GM19043 (cell line): ENCODE results near the gene GRIA4.
"Not testable (repeated sequence)": the region's sequence is repeated elsewhere in the genome, so short reads cannot be mapped to it uniquely, and the experiment has no call there.

Source experiments
- ATAC-seq: cut with Tn5 transposase; IDR thresholded peaks from one replicate; pipeline ENCODE4 v1.9.1; 2021; ENCODE audit warnings: low read depth; ENCODE audit not compliant: unreplicated experiment

The GRIA4 gene

DNA sequence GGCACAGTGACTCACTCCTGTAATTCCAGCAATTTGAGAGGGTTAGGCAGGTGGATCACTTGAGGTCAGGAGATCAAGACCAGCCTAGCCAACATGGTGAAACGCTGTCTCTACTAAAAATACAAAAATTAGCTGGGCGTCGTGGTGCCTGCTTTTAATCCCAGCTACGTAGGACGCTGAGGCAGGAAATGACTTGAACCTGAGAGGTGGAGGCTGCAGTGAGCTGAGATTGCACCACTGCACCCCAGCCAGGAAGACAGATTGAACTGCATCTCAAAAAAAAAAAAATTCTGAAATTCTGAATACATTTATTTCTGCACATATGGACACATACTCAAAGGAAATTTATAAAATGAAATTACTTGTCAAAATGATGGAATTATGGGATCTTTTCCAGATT, 103.2 kb downstream of the GRIA4 start:
- no peak for ATAC-seq

DNA sequence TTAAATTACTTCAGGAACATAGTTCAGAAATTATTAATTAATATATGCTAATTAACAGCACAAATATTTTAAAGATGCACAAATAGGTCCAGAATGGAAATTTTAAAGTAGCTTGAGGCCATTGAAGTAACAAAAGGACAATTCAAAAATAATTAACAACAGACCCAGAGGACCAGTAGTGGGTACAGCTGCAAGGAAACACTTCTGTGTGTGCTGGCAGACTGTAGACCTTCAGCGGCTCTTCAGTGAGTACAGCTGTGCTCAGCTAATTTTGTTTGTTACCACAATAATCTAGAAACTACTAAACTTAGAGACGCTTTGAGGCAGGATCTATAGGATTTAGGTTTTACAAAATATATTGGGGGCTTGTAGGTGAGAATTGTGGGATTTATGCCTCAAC, 103.8 kb downstream of the GRIA4 start:
- no peak for ATAC-seq

DNA sequence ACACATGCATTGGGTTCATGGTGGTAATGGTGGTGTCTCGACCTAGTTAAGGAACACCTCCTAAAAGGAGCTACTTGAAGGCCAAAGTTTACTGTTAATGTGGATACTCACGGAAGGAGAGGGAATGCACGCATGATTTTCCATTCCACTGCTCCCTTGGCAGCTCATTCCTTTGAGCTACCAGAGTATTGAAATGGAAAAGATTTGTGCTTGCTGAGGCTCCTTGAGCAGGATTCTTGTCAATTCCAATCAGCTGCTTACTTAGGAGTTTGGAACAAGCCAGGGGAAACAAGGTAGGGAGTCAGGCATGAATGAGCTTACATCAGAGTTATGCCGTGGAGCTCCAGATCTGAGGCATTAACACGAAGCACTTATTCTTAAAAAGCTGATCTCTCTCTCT, 108.8 kb downstream of the GRIA4 start:
- no peak for ATAC-seq

DNA sequence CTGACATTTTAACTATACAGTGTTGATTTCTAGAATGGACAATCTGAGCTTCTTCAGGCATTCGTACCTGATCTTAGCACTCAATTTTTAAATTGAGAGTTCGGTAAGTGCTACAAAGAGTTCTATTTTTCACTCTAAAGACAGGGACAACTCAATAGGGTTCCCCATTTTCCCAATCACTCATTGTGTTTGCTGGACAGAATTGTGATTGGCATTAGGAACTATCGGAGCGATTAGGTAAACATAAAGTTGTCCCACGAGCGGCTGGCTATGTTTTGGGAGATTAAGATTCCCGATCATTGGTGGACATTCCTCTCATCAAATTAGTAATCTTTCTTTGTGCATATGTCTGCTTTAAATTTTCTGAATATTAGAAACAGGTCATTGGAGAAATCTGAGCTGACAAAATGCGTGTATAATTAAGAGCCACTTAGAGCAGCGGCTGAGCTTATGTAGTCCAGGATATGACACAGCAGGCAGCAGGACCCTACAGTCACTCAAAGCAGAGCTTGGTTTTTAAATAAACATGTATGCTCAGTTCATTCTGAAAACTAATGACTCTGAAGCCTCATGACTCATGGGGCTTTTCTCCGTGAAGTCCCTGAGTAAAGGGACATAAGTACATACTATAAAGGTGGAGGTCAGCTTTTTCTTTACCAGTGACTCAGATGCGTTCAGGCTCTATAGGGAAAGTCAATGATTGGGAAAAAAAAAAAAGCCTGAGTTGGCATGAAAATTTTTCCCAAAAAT, 109.4 kb downstream of the GRIA4 start:
- ATAC-seq = peak; percentile 78

DNA sequence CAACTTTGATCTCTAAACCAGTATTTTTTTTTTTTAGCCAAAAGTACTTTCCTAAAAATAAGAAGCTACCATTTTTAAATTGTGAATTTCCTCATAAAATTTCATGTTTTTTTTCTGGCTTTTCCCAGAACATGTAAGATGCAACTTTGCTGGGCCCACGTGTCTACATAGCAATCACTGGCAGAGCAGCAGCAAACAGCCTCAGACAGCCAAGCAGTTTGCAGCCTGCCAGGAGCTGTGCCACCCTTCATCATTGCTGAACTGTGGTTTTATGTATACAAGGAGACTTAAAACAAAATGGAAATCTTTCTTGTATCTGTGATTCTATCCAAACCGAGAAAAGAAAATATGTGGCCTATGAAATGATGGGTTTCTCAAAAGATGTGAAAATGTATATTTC, 110.2 kb downstream of the GRIA4 start:
- no peak for ATAC-seq

DNA sequence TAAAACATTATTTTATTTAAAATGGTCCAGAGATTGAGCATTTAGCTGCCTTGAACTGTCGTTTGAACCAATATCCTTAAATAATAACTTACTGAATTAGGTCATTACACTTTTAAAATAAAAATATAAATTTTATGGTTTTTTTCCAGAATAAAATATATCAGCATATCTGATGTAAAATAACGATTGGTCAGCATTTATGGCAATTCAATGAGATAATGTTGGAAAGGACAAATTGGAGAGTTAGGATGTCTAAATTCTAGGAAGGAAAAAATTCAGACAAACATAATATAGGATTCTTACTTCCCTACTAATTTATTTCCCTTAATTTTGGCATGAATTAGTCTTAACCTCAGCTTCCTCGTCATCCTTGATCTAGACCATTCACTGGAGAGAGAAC, 113.4 kb downstream of the GRIA4 start:
- no peak for ATAC-seq

DNA sequence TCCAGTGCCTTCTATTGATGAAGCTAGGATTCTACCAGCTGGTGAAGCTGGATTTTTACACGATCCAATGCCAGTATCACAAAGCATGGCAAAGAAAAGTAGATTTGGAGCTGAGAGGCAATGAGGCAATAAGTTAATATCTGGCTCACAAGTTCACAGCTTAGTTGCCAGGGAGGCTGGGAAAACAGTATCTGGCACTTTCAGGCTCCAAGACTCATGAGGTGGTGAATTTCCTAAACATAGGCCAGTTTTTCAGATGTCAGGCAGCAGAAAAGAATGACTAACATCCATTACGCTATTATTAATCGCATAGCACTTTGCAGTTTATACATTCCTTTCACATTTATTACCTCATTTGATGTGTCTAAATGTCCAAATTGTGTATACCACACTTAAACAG, 122.7 kb downstream of the GRIA4 start:
- ATAC-seq = no peak

DNA sequence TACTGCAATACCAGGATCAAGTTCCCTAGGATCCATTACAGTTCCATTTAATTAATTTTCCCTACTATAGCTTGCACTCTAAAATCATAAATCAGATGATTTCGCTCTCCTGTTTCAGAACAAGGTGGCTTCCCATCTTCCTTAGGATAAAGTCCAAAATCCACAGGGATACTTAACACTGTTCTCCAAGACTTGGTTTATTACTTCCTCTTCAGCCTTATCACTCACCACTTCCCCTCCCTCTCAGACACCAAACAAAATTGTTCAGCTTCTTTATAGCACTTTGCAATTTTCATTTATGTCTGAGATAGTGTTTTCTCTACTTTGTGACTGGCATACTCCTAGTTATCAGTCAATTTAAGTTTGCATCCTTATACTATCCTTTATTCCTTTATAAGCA, 124.6 kb downstream of the GRIA4 start:
- ATAC-seq = no peak

DNA sequence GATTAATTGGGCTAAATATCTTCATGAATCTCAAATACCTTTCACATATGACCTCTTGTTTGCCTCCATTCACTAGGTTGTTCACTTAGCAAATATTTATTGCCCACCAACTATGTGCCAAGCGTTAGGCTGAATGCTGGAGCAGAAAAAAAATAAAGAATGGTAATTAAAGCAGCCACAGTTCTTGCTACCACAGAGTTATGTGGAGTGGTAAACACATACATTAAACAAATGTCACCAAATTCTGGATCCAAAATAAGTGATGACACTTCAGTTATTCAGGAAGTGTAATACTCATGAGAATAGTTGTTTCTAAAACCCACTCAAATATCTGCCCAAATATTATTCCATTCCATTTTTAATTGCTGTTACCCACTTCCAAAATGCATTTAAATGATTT, 128.4 kb downstream of the GRIA4 start:
- ATAC-seq = no peak

DNA sequence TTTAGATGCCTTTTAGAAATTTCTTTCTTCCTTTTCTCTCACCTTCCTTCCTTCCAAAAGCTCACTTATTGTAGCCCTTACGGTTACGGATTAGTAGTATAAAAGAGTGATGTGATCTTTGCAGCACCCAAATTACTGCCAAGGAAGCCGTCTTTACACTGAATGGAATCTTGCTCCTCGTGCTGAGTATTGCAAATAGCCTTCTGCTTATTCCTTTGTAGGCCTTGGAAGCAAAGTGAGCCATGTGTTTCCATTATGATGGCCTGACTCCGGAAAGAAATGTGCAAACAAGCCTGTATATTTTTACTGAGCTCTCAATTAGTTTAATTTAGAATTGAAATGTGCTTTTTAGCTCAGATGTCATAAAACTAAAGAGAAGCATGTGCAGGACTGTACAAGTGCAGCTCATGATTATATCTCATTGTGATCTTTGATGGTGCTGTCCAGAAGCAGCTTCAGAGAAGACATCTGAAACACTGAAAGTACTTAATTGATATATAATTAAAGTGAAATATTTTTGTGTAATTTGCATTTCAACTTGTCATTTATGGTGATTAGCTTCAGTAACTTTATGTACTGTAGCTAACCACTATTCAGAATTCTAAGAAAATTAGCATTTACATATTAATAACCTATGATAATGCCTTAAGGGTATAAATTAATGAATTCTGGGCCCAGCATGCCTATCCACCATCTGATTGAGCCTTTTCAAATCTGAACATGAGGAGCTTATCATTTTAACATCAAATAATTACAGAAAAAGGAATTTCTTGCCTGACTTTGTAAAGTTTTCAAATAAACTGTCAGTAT, 129.3 kb downstream of the GRIA4 start:
- no peak for ATAC-seq

DNA sequence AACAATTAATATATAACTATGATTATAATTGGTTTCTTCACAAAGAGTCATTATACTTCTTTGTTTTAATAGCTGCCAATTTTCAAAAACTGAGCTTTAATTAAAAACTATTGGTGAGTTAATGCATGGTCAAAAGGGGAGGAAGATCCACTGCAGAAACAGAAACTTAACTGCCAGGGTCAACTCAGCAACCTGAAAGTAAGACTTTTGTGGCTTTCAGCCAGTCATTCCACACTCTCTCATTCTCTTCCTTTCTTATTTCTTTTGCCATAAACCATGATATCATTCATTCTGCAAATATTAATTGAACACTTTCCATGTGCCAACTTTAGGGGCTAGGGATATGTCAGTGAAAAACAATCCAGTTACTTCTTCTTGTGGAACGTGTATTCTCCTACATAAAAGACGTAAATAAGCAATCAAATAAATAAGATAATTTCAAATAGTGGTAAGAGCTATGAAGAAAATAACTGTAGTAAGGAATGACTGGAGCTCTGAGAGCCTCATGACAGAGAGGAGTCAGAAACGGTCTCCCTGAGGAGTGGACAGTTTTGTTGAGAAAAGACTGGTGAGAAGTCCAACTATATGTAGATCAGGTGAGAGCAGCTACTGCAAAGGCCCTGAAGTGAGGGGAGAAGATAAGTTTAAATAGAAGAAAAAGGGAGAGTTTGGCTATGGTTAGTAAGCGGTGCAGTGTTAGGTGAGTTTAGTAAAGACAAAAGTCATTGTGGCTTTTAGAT, 130.5 kb downstream of the GRIA4 start:
- ATAC-seq = peak; percentile 95

DNA sequence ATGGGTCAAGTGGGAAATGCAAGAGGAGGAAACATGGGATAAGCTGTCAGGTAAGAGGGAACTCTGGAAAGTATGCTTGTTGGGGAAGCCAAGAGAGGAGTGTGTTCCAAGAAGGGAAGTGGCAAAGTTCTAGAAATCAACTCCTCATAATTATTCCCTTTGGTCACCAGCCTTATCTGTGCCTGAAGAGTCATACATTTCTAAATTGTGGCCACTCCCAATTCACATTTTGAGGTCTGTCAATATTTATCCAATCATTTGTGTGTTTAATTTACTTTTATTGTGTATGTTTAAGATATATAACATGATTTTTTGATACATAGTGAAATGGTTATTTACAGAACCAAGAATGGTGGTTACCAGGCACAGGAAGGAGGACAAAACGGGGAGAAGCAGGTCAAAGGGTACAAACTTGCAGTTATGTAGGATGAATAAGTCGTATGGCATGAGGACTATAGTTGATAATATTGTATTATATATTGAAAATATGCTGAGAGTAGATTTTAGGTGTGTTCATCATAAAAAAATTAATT, 131.7 kb downstream of the GRIA4 start:
- ATAC-seq = no peak

DNA sequence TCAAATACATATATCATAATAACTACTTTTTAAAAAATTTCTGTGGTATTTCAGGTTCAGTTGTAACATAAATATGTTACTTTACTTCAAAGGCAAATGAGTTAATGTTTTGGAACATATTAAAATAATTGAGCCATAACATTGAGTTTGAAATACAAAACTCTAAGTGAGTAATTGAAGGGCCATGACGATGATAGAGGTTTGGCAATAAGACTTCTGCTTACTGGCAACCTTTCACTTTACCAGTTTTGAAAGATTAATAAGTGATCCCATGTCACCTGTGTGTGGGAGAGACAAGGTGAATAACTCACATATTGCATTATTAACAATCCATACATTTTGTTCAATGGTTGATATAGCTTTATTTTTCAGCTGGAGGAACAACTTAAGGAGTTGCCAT, 144.4 kb downstream of the GRIA4 start:
- ATAC-seq = no peak

DNA sequence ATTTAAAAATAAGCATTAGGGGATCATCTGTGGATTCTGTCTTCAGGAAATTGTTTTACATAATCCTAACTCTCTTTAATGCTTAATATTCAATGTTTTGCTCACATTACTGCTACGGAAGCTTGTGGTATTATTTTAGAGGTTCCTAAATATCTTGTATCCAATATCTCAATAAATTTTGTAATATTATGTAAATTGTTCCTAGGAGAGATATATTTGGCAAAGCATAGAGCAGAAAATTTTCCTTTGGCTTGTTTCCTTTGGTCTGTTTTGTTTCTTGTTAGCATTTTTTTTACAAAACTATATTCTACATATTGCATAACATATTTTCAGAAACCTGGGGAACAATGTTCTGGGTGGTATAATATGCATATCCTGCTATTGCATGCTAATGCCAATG, 144.8 kb downstream of the GRIA4 start:
- ATAC-seq = no peak

DNA sequence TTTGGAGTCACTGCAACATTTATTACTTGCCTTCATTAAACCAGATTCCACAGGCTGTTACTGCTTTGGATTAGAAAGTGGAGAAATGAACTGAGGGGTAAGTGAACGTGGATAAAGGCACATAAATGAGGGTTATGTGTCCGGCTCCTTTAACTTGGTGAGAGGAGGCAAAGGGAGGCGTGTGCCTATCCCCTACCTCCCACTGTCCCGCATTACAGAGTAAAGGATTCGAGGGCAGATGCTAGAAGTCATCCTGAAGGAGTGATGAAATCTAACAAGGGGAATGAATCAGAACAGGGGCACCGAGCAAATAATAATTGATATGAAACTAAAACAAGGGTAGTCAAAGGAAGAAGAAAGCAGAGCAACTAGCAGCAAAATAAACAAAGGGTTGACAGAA, 147.2 kb downstream of the GRIA4 start:
- no peak for ATAC-seq

DNA sequence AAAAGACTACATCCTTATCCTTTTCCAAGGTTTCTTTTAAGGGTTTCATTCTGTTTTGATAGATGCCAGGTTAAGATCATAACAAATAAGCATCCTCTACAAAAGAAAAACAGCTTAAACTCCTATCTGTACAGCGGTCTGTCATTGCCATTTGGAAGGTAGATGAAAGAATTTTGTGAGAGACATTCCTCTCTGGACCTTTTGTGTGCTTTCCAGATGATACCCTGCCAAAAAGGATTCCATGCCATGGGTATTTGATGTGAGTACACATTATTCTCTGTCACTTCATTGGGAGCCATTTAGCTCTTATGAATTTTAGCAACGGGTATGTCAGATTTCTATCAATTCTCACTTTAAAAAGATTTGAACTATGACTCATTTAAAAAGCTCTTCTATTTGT, 153.7 kb downstream of the GRIA4 start:
- no peak for ATAC-seq

DNA sequence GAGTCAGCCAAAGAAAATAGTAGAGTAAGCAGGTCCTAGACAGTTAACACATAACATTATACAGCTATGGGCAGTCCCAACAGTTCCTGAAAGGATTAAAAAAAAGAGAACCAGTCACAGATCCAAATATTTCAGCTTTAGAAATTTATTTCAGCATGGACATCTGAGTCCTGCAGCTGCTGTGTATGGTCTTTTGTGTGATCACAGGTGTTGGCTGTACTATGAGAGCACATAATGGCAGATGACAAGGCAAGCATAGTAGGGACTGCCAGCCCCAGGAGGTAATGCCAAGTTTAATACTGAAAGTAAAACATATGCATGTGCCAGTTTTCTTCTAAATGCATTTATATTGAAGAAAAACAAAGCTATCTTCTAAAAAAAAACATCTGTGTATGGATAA, 158.1 kb downstream of the GRIA4 start:
- ATAC-seq = no peak

DNA sequence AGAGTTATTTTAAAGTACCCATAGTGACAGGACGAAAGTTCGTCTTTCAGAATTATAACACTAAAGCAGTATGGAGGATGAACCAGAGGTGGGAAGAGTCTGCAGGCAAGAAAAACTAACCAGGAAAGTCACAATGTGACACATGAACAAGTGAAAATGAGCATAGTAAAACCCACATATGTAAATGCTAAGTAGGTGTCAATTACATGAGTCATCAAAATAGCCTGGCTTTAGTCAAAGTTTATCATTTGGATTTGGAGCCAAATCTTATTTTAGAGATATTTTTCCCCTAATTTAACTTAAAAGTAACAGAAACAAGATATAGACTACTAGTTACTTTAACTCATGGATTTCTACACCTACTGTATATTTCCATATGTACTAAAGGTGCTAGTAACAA, 159.8 kb downstream of the GRIA4 start:
- ATAC-seq = no peak

DNA sequence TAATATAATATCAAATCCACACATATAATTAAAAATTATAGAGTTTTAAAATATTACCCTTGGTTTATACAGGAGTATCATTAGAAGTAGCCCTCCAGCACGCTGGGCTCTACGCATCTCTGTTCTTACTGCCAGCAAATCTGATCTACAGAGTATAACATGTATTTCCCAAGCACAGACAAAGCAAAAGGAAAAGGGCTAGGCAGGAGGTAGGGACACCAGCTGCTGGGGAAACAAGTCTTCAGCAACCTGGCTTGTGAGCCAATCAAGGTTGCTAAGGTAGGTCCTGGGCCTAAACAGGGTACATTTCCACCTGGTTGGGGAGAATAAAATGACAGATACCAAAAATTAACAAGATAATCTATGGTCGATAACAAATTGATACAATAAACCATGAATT, 163.6 kb downstream of the GRIA4 start:
- ATAC-seq = not testable (repeated sequence)

DNA sequence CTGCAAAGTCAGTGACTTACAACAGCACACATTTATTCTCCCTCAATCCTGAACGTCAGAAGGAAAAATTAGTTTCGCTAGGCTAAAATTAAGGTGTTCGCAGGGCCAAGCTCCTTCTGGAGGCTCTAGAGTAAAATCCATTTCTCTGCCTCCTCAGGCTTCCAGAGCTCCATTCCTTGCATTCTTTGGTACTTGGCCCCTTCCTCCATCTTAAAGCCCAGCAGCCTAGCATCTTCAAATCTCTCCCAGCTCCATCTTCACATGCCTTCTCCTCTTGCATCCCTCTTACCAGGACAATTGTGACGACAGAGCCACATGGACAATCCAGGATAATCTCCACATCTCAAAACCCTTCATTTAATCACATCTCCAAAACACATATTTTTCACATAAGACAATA, 165.0 kb downstream of the GRIA4 start:
- ATAC-seq = no peak
